Embryonic facial prominence (tissue), 1 donor: ENCODE measurements around the gene TCIRG1.
"Not testable (repeated sequence)": the region's sequence is repeated elsewhere in the genome, so short reads cannot be mapped to it uniquely, and the experiment has no call there.

Experiments used
- DNase-seq: peaks from one replicate; pipeline ENCODE4 v3.0.0-alpha.2; 2016; ENCODE audit errors: extremely low spot score

Gene TCIRG1

GRCh38 chr11:68083517-68083916 lies 44.7 kb downstream of the TCIRG1 start:
- no peak for DNase-seq

- DNase-seq = no peak
These were observed 50.9 kb downstream of the TCIRG1 start for GRCh38 chr11:68089679-68090078.

DNA sequence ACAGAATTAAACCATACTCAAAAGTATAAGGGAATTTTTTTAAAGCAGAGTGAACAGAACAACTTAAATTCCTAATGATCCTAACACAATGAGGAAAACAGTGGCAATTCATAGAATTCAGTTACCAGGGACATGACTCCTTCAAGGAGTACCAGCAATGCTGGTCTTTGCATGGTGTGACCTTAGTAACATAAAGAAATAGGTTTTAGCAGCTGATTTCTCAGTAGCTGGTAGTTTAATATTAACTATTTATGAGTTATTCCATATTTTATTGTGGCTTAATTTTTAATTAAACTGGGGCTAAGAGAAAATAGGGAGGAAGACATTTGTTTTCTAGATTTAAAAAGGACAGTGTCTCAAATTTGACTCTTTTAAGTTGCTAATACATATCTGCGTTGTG lies 51.5 kb downstream of the TCIRG1 start:
- no peak for DNase-seq

- DNase-seq = no peak
These were observed 51.9 kb downstream of the TCIRG1 start for GRCh38 chr11:68090706-68091105.

DNA sequence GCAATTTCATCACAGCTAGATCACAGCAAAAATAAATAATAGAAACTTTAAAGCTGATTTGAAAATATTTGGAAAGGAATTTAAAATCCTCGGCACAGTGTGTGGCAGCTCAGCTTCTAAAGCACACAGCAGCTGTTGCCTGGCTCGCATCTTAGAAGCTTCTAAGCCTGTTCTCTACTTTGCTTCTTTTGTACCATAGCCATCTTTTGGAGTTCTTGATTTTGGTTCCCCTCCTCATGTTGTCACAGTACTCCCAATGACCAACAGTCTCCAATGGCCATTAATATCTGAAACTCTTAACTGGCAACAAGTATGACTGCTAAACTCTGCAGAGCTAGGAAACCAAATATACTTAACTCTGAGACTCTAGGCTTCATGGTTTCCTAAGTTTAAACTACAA lies 53.6 kb downstream of the TCIRG1 start:
- DNase-seq = no peak

GRCh38 chr11:68092946-68093345 lies 54.1 kb downstream of the TCIRG1 start:
- DNase-seq = not testable (repeated sequence)

DNA sequence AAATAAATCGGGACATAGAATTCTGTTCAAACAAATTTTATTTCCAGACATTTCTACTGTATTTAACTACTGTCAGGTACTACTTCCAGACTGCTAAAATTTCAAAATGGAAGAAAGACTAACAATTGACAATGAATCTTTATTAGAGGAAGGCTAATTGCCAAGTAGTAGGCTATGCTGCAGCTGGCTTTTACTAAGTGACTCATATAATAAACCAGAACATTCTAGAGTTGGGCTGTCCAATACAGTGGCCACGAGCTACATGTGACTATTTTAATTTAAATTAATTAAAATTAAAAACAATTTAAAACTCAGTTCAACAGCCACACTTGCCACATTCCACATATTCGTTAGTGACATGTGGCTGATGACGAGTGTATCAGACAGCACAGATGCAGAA lies 54.7 kb downstream of the TCIRG1 start:
- no peak for DNase-seq

GRCh38 chr11:68096962-68097361 lies 58.1 kb downstream of the TCIRG1 start:
- no peak for DNase-seq

GRCh38 chr11:68099057-68099456 lies 60.2 kb downstream of the TCIRG1 start:
- no peak for DNase-seq

GRCh38 chr11:68099474-68100405 lies 60.9 kb downstream of the TCIRG1 start:
- DNase-seq = no peak
